ENCODE measurements around the gene GALNT2.

Gene GALNT2

GRCh38 chr1:230303069-230303468 lies 236.0 kb downstream of the GALNT2 start:
- no peaks in the 10 kb centered on the region for H3K9me3 ChIP-seq (ENCODE audit: severe bottlenecking)
- H3K27ac ChIP-seq, result peak overlapping the region; percentile 46
- peak; percentile 82 for DNase-seq
- H3K27me3 ChIP-seq (ENCODE audit: insufficient read depth, low read depth, severe bottlenecking), result no peaks in the 10 kb centered on the region
- no peak overlapping the region for H3K4me3 ChIP-seq (ENCODE audit: low read depth, low read length)
- peak; percentile 55 for TF ChIP-seq CTCF (IDR thresholded peaks at IDR 0.05; ENCODE audit: low read depth, low read length)
- H3K36me3 ChIP-seq, result no peaks in the 10 kb centered on the region

GRCh38 chr1:230303822-230304221 lies 236.8 kb downstream of the GALNT2 start:
- H3K36me3 ChIP-seq, result no peaks in the 10 kb centered on the region
- TF ChIP-seq CTCF (IDR thresholded peaks at IDR 0.05; ENCODE audit: low read depth, low read length), result no peak
- no peak overlapping the region for H3K4me3 ChIP-seq (ENCODE audit: low read depth, low read length)
- DNase-seq, result no peak
- no peaks in the 10 kb centered on the region for H3K27me3 ChIP-seq (ENCODE audit: insufficient read depth, low read depth, severe bottlenecking)
- no peaks in the 10 kb centered on the region for H3K9me3 ChIP-seq (ENCODE audit: severe bottlenecking)
- peak overlapping the region; percentile 46 for H3K27ac ChIP-seq

GRCh38 chr1:230306169-230306568 lies 239.1 kb downstream of the GALNT2 start:
- Histone ChIP-seq H3K36me3 (no peaks in the 10 kb centered on the region), H3K27me3 (ENCODE audit: insufficient read depth, low read depth, severe bottlenecking) (no peaks in the 10 kb centered on the region), H3K27ac (no peak overlapping the region), H3K9me3 (ENCODE audit: severe bottlenecking) (no peaks in the 10 kb centered on the region), H3K4me3 (ENCODE audit: low read depth, low read length) (no peak overlapping the region)
- no peak for DNase-seq
- no peak for TF ChIP-seq CTCF (IDR thresholded peaks at IDR 0.05; ENCODE audit: low read depth, low read length)

- no peaks in the 10 kb centered on the region for H3K27me3 ChIP-seq (ENCODE audit: insufficient read depth, low read depth, severe bottlenecking)
- DNase-seq, result no peak
- H3K27ac ChIP-seq, result no peak overlapping the region
- H3K9me3 ChIP-seq (ENCODE audit: severe bottlenecking), result no peaks in the 10 kb centered on the region
- TF ChIP-seq CTCF (IDR thresholded peaks at IDR 0.05; ENCODE audit: low read depth, low read length), result no peak
- no peak overlapping the region for H3K4me3 ChIP-seq (ENCODE audit: low read depth, low read length)
- no peaks in the 10 kb centered on the region for H3K36me3 ChIP-seq
Measured at GRCh38 chr1:230307213-230307612, 240.2 kb downstream of the GALNT2 start.

GRCh38 chr1:230308039-230308438 lies 241.0 kb downstream of the GALNT2 start:
- TF ChIP-seq CTCF (IDR thresholded peaks at IDR 0.05; ENCODE audit: low read depth, low read length), result no peak
- Histone ChIP-seq H3K36me3 (no peaks in the 10 kb centered on the region), H3K4me3 (ENCODE audit: low read depth, low read length) (no peak overlapping the region), H3K9me3 (ENCODE audit: severe bottlenecking) (no peaks in the 10 kb centered on the region), H3K27me3 (ENCODE audit: insufficient read depth, low read depth, severe bottlenecking) (no peaks in the 10 kb centered on the region), H3K27ac (no peak overlapping the region)
- no peak for DNase-seq

GRCh38 chr1:230308821-230309220 lies 241.8 kb downstream of the GALNT2 start:
- no peaks in the 10 kb centered on the region for H3K36me3 ChIP-seq
- no peak overlapping the region for H3K27ac ChIP-seq
- no peak for TF ChIP-seq CTCF (IDR thresholded peaks at IDR 0.05; ENCODE audit: low read depth, low read length)
- no peak for DNase-seq
- H3K27me3 ChIP-seq (ENCODE audit: insufficient read depth, low read depth, severe bottlenecking), result no peaks in the 10 kb centered on the region
- no peaks in the 10 kb centered on the region for H3K9me3 ChIP-seq (ENCODE audit: severe bottlenecking)
- H3K4me3 ChIP-seq (ENCODE audit: low read depth, low read length), result no peak overlapping the region
